LHCN-M2 (cell line): ENCODE data around the gene ZNF230. TPM values are rescaled to one million over a fixed set of nuclear protein-coding genes. Genes with fewer than 3 reads are reported as not detected.

Experiments
- DNase-seq: peaks from one replicate; pipeline ENCODE4 v3.0.0-alpha.2; 2012; ENCODE audit warnings: low read depth
- total RNA-seq: library from RNA; depleted of rRNA; stranded (reverse); fragments of >200 nt; gene quantifications from 2 replicates; pipeline ENCODE4 v1.2.3, GENCODE V29; 2014; rRNA removed

Gene ZNF230
- total RNA-seq, 1 experiment from 2014 or later = 4.7 TPM

DNA sequence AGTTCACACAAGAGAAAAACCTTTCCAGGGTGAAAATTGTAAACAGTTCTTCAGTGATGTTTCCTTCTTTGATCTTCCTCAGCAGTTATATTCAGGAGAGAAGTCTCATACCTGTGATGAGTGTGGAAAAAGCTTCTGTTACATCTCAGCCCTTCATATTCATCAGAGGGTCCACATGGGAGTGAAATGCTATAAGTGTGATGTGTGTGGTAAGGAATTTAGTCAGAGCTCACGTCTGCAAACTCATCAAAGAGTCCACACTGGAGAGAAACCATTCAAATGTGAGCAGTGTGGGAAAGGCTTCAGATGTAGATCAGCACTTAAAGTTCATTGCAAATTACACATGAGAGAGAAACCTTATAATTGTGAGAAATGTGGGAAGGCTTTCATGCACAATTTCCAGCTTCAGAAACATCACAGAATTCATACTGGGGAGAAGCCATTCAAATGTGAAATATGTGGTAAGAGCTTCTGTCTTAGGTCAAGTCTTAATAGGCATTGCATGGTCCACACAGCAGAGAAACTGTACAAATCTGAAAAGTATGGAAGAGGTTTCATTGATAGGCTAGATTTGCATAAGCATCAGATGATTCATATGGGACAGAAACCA, 29.3 kb downstream of the ZNF230 start:
- DNase-seq = no peak

DNA sequence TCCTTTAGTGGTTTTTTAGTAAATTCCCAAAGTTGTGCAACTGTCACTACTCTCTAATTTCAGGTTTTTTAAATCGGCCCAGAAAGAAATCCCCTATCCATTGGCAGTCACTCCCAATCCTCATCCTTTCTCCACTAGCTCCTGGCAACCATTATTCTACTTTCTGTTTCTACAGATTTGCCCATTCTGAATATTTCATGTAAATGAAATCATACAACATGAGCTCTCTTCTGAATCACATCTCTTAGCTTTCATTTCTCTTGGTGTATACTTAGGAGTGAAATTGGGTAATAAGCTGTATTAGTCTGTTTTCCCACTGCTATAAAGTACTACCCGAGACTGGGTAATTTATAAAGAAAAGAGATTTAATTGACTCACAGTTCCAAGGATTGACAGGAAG, 39.4 kb downstream of the ZNF230 start:
- DNase-seq = no peak

DNA sequence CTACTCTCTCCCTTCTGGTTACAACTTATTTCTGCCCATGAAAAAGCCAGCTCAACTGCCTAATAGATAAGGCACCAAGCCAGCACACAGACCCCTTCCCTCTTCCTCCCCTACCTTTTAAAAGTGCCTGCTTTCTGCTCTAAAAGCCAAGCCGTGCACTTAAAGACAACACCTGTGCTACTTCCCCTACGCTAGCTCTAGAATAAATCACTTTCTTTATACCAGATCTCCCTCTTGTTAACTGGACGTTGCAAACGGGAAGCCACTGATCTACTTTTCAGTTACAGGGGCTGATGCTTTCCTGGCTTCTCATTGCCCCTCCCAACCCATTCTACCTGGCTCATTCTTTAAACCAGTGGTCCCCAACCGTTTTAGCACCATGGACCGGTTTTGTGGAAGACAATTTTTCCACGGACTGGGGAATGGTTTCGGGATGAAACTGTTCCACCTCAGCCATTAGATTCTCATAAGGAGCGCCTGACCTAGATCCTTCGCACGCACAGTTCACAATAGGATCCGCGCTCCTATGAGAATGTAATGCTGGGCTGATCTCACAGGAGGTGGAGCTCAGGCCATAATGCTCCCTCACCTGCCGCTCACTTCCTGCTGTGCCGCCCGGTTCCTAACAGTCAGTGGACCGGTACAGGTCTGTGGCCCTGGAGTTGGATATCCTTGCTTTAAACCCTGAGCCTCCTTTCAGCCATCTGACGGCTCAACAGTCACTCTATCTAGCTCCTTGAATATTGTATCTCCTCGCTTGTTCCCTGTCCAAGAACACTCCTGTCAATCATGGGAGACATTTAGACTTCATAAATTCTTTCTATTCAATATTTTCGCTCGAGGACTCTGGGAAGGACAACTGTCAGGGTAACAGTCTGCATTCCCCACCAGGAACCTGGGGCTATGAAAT, 48.2 kb downstream of the ZNF230 start:
- DNase-seq = no peak

DNA sequence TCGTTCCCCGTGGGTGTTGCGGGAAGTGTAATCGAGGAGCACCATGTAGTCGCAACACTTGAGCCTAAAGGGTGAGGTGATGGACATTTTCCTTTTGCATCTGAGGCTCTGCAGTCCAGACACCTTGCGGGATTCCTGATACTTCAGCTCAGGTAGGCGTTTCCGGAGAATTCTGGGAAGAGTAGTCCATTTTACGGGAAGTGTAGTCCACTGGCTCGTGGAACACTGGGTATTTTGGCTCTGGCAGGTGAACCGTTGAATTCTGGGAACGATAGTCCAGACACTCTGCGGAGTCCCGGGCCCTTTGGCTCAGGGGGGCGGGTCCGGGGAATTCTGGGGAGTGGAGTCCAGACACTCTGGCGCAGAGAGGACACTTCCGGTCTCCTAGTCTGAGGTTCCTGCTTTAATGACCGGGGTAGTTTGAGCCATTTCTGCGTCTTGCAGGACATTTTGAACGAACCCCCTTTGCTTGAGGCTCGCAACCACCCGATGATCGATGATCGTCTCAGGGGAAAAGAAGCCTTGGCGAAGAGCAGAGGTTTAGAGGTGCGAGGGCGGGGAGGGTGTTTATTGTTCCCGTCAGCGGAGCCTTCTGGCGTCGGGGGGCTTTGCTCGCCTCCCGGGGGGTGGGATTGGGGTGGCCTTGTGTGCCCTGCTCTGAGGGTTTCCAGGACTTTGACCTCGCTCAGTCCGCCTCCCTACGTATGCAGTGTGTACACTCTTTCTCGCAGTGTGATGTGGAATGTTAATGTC, 49.1 kb downstream of the ZNF230 start, which contains the start of gene ZNF223:
Gene ZNF223 (plus strand): TSS at position 387 of the 753 bp plus-strand sequence. CDS start 3,141 bp downstream, outside the sequence.
- peak; percentile 93 for DNase-seq

DNA sequence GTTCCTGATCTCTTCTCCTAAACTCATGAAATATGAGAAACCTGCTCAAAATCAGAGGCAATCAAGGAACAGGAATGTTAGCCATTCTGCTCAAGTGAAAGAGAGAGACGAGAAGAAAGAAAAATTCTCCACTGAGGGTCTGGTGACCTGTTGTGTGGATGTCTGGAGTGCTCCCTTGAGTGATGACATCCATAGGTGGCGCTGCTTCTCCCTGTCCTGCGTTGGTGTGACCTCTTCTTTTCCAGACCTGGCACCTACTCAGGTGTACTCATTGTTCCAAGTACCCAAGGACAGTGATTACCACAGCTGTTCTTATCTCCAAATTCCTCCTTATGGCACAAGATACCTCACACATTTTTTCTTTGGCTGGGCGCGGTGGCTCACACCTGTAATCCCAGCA, 53.1 kb downstream of the ZNF230 start:
- no peak for DNase-seq

DNA sequence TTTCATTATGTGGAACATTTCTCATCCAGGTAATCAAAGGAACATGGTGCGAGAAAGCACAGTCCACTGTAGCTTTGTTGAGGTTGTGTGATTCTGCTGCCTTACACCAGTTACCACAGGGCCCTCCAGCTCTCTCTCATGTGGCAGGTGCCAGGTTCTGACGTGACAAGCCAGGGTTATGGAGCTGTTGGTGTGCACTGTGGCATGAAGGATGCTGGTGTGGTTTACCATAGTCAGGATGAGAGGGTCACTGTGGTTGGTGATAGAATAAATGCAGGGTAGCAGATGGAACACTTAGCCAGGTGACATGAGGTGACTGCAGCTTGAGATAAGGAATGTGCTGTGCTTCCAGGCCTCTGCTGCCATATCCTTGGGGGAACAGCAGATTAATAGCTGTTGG, 56.5 kb downstream of the ZNF230 start:
- no peak for DNase-seq

DNA sequence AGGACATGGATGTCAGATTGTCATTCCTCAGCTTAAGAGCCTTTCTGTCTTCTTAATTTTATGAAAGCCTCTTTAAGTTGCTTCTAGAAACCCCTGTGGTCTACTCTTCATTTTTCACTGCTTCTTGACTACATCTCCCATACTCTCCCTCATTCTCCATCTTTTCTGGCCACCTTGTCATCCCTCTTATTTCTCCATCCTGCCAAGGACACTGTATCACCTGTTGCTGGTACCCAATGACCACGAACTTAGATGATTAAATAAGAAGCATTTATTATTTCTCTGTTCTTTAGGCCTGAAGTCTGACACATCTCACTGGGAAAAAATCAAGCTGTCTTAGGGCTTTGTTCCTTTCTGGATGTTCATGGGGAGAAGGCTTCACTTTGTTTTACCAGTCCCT, 58.3 kb downstream of the ZNF230 start:
- DNase-seq = no peak

Other genes with a start within 250 kb of the ZNF230 start
- gene SMG9, start 248.0 kb upstream of the ZNF230 start, total RNA-seq = 17.3 and 18.9 TPM in 2 replicates
- 1.0 and 2.1 TPM in 2 replicates for gene KCNN4, start 222.0 kb upstream of the ZNF230 start, total RNA-seq
- gene LYPD5, start 200.5 kb upstream of the ZNF230 start, total RNA-seq = not detected in 2 replicates
- gene ZNF283, start 175.6 kb upstream of the ZNF230 start, total RNA-seq = 8.2 and 9.6 TPM in 2 replicates
- 1.6 and 1.7 TPM in 2 replicates for gene ZNF404, start 119.0 kb upstream of the ZNF230 start, total RNA-seq
- 9.2 and 14.9 TPM in 2 replicates for gene ZNF45, start 67.7 kb upstream of the ZNF230 start, total RNA-seq
- 4.6 and 12.8 TPM in 2 replicates for gene ZNF221, start 51.7 kb upstream of the ZNF230 start, total RNA-seq
- gene ZNF155, start 18.8 kb upstream of the ZNF230 start, total RNA-seq = 5.5 and 8.3 TPM in 2 replicates
- 3.8 and 5.7 TPM in 2 replicates for gene ZNF222, start 22.4 kb downstream of the ZNF230 start, total RNA-seq
- gene ZNF223, start 49.1 kb downstream of the ZNF230 start, total RNA-seq = 4.9 and 8.4 TPM in 2 replicates
- 2.6 and 3.0 TPM in 2 replicates for gene ZNF284, start 69.2 kb downstream of the ZNF230 start, total RNA-seq
- gene ZNF224, start 91.4 kb downstream of the ZNF230 start, total RNA-seq = 14.9 and 17.5 TPM in 2 replicates
- gene ZNF225, start 110.4 kb downstream of the ZNF230 start, total RNA-seq = 3.6 and 3.7 TPM in 2 replicates
- gene ZNF234, start 138.6 kb downstream of the ZNF230 start, total RNA-seq = 6.1 and 8.2 TPM in 2 replicates
- 22.4 and 24.7 TPM in 2 replicates for gene ZNF226, start 162.1 kb downstream of the ZNF230 start, total RNA-seq
- gene ZNF227, start 209.6 kb downstream of the ZNF230 start, total RNA-seq = 17.3 and 19.4 TPM in 2 replicates